NT2/D1 (cell line): ENCODE results near the gene ZEB2.

ENCODE experiments used
- YY1 ChIP-seq: IDR thresholded peaks from 2 replicates; pipeline ENCODE4 v1.6.1; 2011; ENCODE audit not compliant: insufficient read length, insufficient read depth
- ZNF274 ChIP-seq: IDR thresholded peaks from 2 replicates; pipeline ENCODE4 v1.6.1; 2011; ENCODE audit warnings: mild to moderate bottlenecking, low read depth, low read length

- TF ChIP-seq ZNF274 (no peak), YY1 (no peak)
Measured at GRCh38 chr2:144518748-144519596, 947 bp downstream of the ZEB2 start.
